Measurements from ENCODE around the gene THSD4.

Gene THSD4

GRCh38 chr15:71777216-71777943 lies 662.1 kb downstream of the THSD4 start:
- no peak for DNase-seq (ENCODE audit: low spot score)
- TF ChIP-seq CTCF (IDR thresholded peaks at IDR 0.05; ENCODE audit: extremely low read depth, missing control alignments), result no peak

- DNase-seq (ENCODE audit: low spot score), result no peak
- TF ChIP-seq CTCF (IDR thresholded peaks at IDR 0.05; ENCODE audit: extremely low read depth, missing control alignments), result no peak
Measured at GRCh38 chr15:71779073-71779797, 664.0 kb downstream of the THSD4 start.

- TF ChIP-seq CTCF (IDR thresholded peaks at IDR 0.05; ENCODE audit: extremely low read depth, missing control alignments), result peak; percentile 75
- peak; percentile 80 for DNase-seq (ENCODE audit: low spot score)
Measured at GRCh38 chr15:71780115-71780976, 665.1 kb downstream of the THSD4 start.

GRCh38 chr15:71781179-71781964 lies 666.1 kb downstream of the THSD4 start:
- DNase-seq (ENCODE audit: low spot score), result peak; percentile 71

GRCh38 chr15:71781965-71782265 lies 666.6 kb downstream of the THSD4 start:
- TF ChIP-seq CTCF (IDR thresholded peaks at IDR 0.05; ENCODE audit: extremely low read depth, missing control alignments), result no peak
- no peak for DNase-seq (ENCODE audit: low spot score)

More at GRCh38 chr15:71781179-71781964, 666.1 kb downstream of the THSD4 start:
- no peak for TF ChIP-seq CTCF (IDR thresholded peaks at IDR 0.05; ENCODE audit: extremely low read depth, missing control alignments)

GRCh38 chr15:71782422-71783165 lies 667.3 kb downstream of the THSD4 start:
- no peak for DNase-seq (ENCODE audit: low spot score)
- TF ChIP-seq CTCF (IDR thresholded peaks at IDR 0.05; ENCODE audit: extremely low read depth, missing control alignments), result no peak

Measured in GM20000 (cell line).